Spinal cord (tissue), 10 donors: ENCODE measurements around the gene CPA4. TPM values are rescaled to one million over a fixed set of nuclear protein-coding genes. Genes with fewer than 3 reads are reported as not detected.

Experiments used
- DNase-seq, 6 donors: peaks; one replicate each; pipeline versions ENCODE4 v3.0.0 to v3.0.0-alpha.2; 2013 to 2015; ENCODE audit warnings: low spot score in 6 of 6, low read depth in 4 of 6
- H3K27ac ChIP-seq: one replicate; pipeline ENCODE4 v1.5.1; 2013; ENCODE audit warnings: low read depth, low read length, control low read depth
- H3K27me3 ChIP-seq: one replicate; pipeline ENCODE4 v1.6.1; 2013; ENCODE audit warnings: low read length; ENCODE audit not compliant: control insufficient read depth, insufficient read depth
- H3K36me3 ChIP-seq: one replicate; pipeline ENCODE4 v1.6.1; 2013; ENCODE audit warnings: low read length; ENCODE audit not compliant: control insufficient read depth, insufficient read depth
- H3K4me1 ChIP-seq: one replicate; pipeline ENCODE4 v1.6.1; 2013; ENCODE audit warnings: low read length; ENCODE audit not compliant: control insufficient read depth, insufficient read depth
- H3K4me3 ChIP-seq: one replicate; pipeline ENCODE4 v1.5.1; 2013; ENCODE audit warnings: low read depth, low read length, control low read depth
- H3K9me3 ChIP-seq: one replicate; pipeline ENCODE4 v1.6.1; 2013; ENCODE audit warnings: low read length; ENCODE audit not compliant: control insufficient read depth, insufficient read depth
- WGBS: methylation state at CpG from one replicate; pipeline ENCODE4 v1.1.5; 2013; ENCODE audit warnings: missing lambda C conversion rate; ENCODE audit not compliant: insufficient coverage; 5-methylcytosine and 5-hydroxymethylcytosine counted together
- polyA plus RNA-seq, 2 donors: library from polyadenylated mRNA; unstranded; fragments of 120-200 nt; gene quantifications; one replicate each; pipeline ENCODE4 v1.2.1, GENCODE V29; 2013; ENCODE audit not compliant: insufficient read length in 2 of 2
- total RNA-seq, 2 donors: library from RNA; depleted of rRNA in 1 of 2; stranded (reverse); fragments of 120-200 nt in 1 of 2; fragments of >200 nt in 1 of 2; gene quantifications; one replicate each; pipeline versions ENCODE4 v1.2.3 to v1.2.4, GENCODE V29; 2013 to 2014
- donor health status: healthy.

The CPA4 gene
- total and polyA plus RNA-seq, 4 donors = 0.84 to 2.1 (median 1.5) TPM

- H3K36me3 ChIP-seq = no peaks in the 10 kb centered on the region
- H3K4me3 ChIP-seq = no peak within 1 kb of the TSS
- no peaks in the 10 kb centered on the region for H3K27me3 ChIP-seq
- peaks cover 11% of the 10 kb centered on the region for H3K4me1 ChIP-seq
- DNase-seq = no peak
- H3K9me3 ChIP-seq = no peaks in the 10 kb centered on the region
- WGBS = 100% methylated on average over 1 of the region's 3 CpGs
- H3K27ac ChIP-seq = no peak within 1 kb of the TSS
Observed at GRCh38 chr7:130266258-130266960, 26.6 kb upstream of the CPA4 start, which contains the start of gene CPA2. TSS of gene CPA2 (plus strand) at chr7:130266863. CDS start at chr7:130266882, 19 bp downstream.

DNA sequence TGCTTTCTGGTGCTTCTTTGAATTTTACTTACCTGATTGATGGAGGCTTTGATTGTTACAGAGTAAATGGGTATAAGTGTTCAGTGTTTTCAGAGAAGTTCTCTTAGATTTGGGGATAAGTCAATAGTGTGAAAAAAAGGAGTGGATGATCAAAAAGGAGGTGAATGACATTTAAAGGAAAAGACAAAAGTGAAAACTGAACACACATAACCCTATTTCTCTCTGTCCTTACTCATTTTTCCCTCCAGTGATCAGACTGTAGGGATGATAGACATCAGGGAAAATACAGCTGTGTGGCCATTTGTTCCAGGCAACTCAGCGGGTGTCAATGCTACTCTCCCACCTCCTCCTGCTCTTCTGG lies 26.0 kb upstream of the CPA4 start:
- WGBS = no CpG with 5 or more reads among the region's 1 CpG
- Histone ChIP-seq H3K27ac (no peak overlapping the region), H3K9me3 (no peaks in the 10 kb centered on the region), H3K4me1 (peaks cover 14% of the 10 kb centered on the region), H3K36me3 (no peaks in the 10 kb centered on the region), H3K27me3 (no peaks in the 10 kb centered on the region), H3K4me3 (no peak overlapping the region)
- DNase-seq = no peak

GRCh38 chr7:130268463-130269317 lies 24.3 kb upstream of the CPA4 start:
- Histone ChIP-seq H3K27me3 (no peaks in the 10 kb centered on the region), H3K36me3 (no peaks in the 10 kb centered on the region), H3K27ac (no peak overlapping the region), H3K9me3 (no peaks in the 10 kb centered on the region), H3K4me3 (no peak overlapping the region), H3K4me1 (peaks cover 14% of the 10 kb centered on the region)
- peak in 1 of 6 donors; percentile 42 for DNase-seq
- WGBS = 100% methylated on average over 1 of the region's 6 CpGs

DNA sequence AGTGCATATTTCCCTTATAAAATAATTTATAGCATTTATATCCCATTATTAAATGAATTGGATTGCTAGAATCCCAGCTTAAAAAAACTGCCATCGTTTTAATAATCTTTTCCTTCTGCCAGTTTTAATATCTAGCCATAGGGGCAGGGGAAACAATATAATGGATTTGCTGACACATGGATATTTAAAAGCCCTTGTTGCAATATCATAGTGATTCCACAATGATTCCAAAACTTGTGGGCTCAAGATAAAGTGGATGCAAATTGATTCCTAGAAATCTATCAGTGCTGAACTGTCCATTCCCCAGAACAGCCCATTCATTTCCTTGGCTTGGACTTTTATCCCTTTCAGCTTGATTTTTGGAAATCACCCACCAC lies 23.7 kb upstream of the CPA4 start:
- H3K27me3 ChIP-seq = no peaks in the 10 kb centered on the region
- H3K9me3 ChIP-seq = no peaks in the 10 kb centered on the region
- H3K4me1 ChIP-seq = peaks cover 17% of the 10 kb centered on the region
- H3K27ac ChIP-seq = no peak overlapping the region
- H3K36me3 ChIP-seq = no peaks in the 10 kb centered on the region
- no peak for DNase-seq
- no peak overlapping the region for H3K4me3 ChIP-seq
- no CpG with 5 or more reads among the region's 1 CpG for WGBS

DNA sequence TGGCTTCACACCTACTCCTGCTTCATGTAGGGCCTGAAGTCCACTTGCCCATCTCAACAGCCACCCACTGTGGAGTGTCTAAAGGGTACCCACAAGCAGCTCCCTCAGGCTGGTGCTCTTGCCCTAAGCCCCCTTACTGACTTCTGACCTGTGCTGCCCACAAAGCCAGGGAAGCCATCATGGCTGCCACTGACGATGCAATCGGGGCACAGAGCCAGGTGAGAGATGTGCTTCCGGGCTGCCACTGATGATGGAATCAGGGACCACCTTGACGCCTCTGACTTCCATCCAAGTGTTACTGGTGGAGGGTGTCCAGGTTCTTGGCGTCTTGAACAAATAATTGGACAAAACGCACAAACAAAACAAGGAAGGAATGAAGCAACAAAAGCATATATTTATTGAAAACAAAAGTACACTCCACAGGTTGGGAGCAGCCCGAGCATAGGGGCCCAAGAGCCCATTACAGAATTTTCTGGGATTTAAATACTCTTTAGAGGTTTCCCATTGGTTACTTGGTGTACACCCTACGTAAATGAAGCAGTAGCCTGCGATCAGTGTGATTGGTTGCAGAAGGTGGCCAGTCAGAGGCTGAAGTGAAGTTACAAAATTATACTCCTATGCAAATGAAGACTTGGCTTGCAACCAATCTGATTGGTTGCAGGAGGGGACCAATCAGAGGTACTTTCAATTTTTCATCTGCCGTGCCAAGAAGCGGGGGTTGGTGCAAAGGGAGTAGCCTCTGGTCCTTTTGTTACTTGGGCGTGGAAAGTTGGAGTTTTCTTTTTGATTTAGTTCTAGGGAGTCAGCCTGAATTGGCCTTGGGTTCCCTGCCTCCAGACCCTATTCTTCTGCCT lies 21.8 kb upstream of the CPA4 start:
- H3K27ac ChIP-seq = peak overlapping the region; percentile 82
- WGBS = 77% methylated on average over 6 of the region's 12 CpGs
- no peaks in the 10 kb centered on the region for H3K36me3 ChIP-seq
- DNase-seq = peak in 1 of 6 donors; percentile 28
- no peak overlapping the region for H3K4me3 ChIP-seq
- H3K27me3 ChIP-seq = no peaks in the 10 kb centered on the region
- no peaks in the 10 kb centered on the region for H3K9me3 ChIP-seq
- peaks cover 25% of the 10 kb centered on the region for H3K4me1 ChIP-seq

DNA sequence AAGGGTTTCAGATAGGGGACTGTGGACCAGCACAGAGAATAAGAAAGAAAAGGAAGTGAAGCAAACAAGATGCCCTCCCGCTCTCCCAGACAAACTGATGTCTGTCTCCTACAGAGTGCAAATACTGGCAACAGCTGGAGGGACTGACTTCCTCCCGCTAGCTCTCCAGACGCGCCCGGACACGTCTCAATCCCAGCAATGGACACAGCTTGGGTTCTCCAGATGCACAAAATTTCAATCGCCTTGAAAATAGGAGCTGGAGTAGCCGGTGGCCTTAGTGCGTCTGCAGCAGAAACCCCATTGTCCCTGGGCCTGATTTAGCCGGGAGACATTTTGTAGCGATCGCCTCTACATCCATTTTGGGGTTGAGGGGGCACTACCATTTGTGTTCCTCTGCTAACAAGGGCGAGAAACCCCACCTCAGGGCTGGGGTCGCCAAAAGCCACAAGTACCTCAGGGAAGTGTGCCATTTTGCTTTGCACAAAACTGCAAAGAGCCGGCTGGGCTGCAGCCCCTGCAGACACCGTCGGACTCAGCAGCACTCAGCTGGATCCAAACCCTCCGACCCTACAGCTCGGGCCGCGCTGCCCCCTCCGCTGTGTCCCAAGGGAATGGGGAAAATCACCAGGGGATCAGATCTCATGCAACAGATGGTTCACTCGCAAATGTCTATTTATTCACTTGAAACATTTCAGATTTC lies 20.4 kb upstream of the CPA4 start:
- no peaks in the 10 kb centered on the region for H3K36me3 ChIP-seq
- H3K4me3 ChIP-seq = peak overlapping the region; percentile 41
- DNase-seq = peak in 2 of 6 donors; percentile 67 to 73
- 19% methylated on average over 22 of the region's 23 CpGs for WGBS
- no peaks in the 10 kb centered on the region for H3K27me3 ChIP-seq
- H3K4me1 ChIP-seq = peaks cover 25% of the 10 kb centered on the region
- H3K27ac ChIP-seq = peak overlapping the region; percentile 97
- H3K9me3 ChIP-seq = no peaks in the 10 kb centered on the region

DNA sequence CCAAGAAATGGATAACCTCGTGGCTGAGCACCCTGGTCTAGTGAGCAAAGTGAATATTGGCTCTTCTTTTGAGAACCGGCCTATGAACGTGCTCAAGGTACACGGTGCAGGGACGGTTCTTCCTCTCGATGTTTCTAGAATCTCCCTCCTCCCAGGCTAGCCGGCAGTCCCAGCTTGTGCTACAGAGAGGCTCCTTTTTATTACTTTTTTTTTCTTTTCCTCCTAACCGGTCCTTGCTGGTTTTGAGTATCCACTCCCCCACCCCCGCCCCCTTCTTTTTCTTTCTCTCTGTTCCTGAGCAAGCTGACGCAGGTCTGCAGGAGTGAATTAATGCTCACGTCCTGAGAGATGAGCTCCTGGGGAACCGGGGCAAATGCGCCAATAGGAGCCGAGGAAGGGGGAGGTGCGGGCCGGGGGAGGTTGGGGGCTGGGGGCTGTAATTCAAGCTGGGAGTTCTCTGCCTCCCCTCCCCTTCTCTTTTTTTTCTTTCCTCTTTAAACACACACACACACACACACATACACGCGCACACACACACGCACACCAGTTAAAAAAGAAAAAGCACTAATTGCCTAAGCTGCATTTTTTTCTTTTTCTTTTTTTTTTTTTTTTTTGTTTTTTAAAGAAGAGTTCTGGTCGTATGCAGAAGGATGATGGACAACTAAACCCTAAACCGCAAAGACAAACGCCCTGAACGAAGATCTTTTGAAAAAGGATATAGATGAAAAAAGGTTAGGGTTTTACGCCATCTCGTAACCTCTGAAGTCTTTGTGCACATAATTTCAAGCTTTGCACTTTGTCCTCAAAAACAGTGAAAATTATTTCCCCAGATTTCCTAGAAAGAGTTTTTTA lies 19.7 kb upstream of the CPA4 start:
- H3K4me3 ChIP-seq = peak overlapping the region; percentile 41

DNA sequence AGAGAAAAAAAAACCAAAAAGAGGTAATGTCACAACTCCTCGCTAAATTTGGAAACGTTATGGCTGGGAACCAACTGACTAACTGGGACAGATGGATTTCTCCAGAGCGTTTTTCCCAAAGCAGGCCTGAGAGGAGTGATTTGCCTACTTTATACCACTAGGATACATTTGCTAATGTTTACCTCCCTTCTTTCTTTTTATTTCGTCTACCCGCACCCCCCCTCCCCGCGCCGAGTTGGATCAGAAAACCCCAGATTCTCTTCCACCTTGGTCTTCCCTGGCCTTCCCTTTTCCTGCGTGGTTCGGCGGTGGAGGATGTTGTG lies 19.1 kb upstream of the CPA4 start:
- peaks cover 32% of the 10 kb centered on the region for H3K4me1 ChIP-seq
- 18% methylated on average over 3 of the region's 11 CpGs for WGBS
- DNase-seq = peak in 2 of 6 donors; percentile 70 to 91

More for the DNA sequence above, 19.7 kb upstream of the CPA4 start:
- H3K27ac ChIP-seq = peak overlapping the region; percentile 97
- WGBS = 0% methylated on average over 7 of the region's 25 CpGs
- no peaks in the 10 kb centered on the region for H3K36me3 ChIP-seq
- no peaks in the 10 kb centered on the region for H3K27me3 ChIP-seq
- peaks cover 32% of the 10 kb centered on the region for H3K4me1 ChIP-seq
- peak; percentile 74 to 97 (median 84) for DNase-seq
- H3K9me3 ChIP-seq = no peaks in the 10 kb centered on the region

More for the DNA sequence above, 19.1 kb upstream of the CPA4 start:
- Histone ChIP-seq H3K27me3 (no peaks in the 10 kb centered on the region), H3K9me3 (no peaks in the 10 kb centered on the region), H3K27ac (peak overlapping the region; percentile 97), H3K4me3 (peak overlapping the region; percentile 22), H3K36me3 (no peaks in the 10 kb centered on the region)
